Prostate gland (tissue), 2 donors: ENCODE data around the gene IFT81. TPM values are rescaled to one million over a fixed set of nuclear protein-coding genes. Genes with fewer than 3 reads are reported as not detected.

Experiments
- DNase-seq: peaks from one replicate; pipeline ENCODE4 v3.0.0-alpha.2; 2019; ENCODE audit warnings: low spot score
- H3K27ac ChIP-seq, 2 donors: fragments of 200-600 bp; sonication (generic); 2 replicates each; pipeline ENCODE4 v1.5.1; 2017 to 2019
- H3K27me3 ChIP-seq: fragments of 200-600 bp; sonication (generic); replicated peaks from 2 replicates; pipeline ENCODE4 v1.5.1; 2019; ENCODE audit not compliant: insufficient read depth
- H3K36me3 ChIP-seq, 2 donors: fragments of 200-600 bp; sonication (generic); 1 replicate in 1 of 2; 2 replicates in 1 of 2; pipeline versions ENCODE4 v1.5.1 to v1.8.1; 2017 to 2019
- H3K4me1 ChIP-seq: fragments of 200-600 bp; sonication (generic); replicated peaks from 2 replicates; pipeline ENCODE4 v1.5.1; 2019
- H3K4me3 ChIP-seq, 2 donors: fragments of 200-600 bp; sonication (generic); 2 replicates each; pipeline ENCODE4 v1.5.1; 2017 to 2019
- H3K9me3 ChIP-seq: fragments of 200-600 bp; sonication (generic); 2 replicates; pipeline ENCODE4 v1.5.1; 2017
- POLR2A ChIP-seq: fragments of 450-650 bp; IDR thresholded peaks from one replicate; pipeline ENCODE4 v1.6.1; 2016; ENCODE audit warnings: antibody characterized with exemption, mild to moderate bottlenecking
- POLR2AphosphoS5 ChIP-seq: sonication (generic); formaldehyde crosslinking; IDR thresholded peaks from one replicate; pipeline ENCODE4 v1.6.1; 2017; ENCODE audit warnings: antibody characterized with exemption
- WGBS: methylation state at CpG from one replicate; pipeline ENCODE4 v1.1.5; 2018; 5-methylcytosine and 5-hydroxymethylcytosine counted together
- intact Hi-C: fragments of 100-400 bp; cut with DNase I; formaldehyde crosslinking; loops from one replicate; pipeline ENCODE4 v1.14.2; 2022
- total RNA-seq, 2 donors: library from RNA; depleted of rRNA; stranded (reverse); fragments of >200 nt; gene quantifications; one replicate each; pipeline ENCODE4 v1.1.0, GENCODE V29; 2016
- TF ChIP-seq, protein P1 (sequence below), 4 experiments: fragments of 200-600 bp in 2 of 4; fragments of 450-650 bp in 2 of 4; sonication (generic) in 2 of 4; IDR thresholded peaks; 1 replicate in 3 of 4; 2 replicates in 1 of 4; pipeline ENCODE4 v1.5.1; 2016 to 2019; ENCODE audit warnings: antibody characterized with exemption in 4 of 4, mild to moderate bottlenecking in 2 of 4, moderate library complexity in 2 of 4

The IFT81 gene
- total RNA-seq, 2 donors from 2014 or later, result 11.2 to 16.1 TPM

- no peaks in the 10 kb centered on the region for H3K36me3 ChIP-seq
- intact Hi-C loops, result no loop called here
- H3K4me3 ChIP-seq, result no peak overlapping the region
- TF ChIP-seq, protein P1, sequence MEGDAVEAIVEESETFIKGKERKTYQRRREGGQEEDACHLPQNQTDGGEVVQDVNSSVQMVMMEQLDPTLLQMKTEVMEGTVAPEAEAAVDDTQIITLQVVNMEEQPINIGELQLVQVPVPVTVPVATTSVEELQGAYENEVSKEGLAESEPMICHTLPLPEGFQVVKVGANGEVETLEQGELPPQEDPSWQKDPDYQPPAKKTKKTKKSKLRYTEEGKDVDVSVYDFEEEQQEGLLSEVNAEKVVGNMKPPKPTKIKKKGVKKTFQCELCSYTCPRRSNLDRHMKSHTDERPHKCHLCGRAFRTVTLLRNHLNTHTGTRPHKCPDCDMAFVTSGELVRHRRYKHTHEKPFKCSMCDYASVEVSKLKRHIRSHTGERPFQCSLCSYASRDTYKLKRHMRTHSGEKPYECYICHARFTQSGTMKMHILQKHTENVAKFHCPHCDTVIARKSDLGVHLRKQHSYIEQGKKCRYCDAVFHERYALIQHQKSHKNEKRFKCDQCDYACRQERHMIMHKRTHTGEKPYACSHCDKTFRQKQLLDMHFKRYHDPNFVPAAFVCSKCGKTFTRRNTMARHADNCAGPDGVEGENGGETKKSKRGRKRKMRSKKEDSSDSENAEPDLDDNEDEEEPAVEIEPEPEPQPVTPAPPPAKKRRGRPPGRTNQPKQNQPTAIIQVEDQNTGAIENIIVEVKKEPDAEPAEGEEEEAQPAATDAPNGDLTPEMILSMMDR (IDR thresholded peaks at IDR 0.05), result no peak
- TF ChIP-seq POLR2A (no peak), POLR2AphosphoS5 (no peak)
- no peaks in the 10 kb centered on the region for H3K4me1 ChIP-seq
- no peak for DNase-seq
- no peaks in the 10 kb centered on the region for H3K27me3 ChIP-seq
- 86% methylated on average over 3 of the region's 3 CpGs for WGBS
- H3K9me3 ChIP-seq, result no peaks in the 10 kb centered on the region
- H3K27ac ChIP-seq, result no peak overlapping the region
Observed at GRCh38 chr12:110179291-110179690, 55.1 kb downstream of the IFT81 start.

DNA sequence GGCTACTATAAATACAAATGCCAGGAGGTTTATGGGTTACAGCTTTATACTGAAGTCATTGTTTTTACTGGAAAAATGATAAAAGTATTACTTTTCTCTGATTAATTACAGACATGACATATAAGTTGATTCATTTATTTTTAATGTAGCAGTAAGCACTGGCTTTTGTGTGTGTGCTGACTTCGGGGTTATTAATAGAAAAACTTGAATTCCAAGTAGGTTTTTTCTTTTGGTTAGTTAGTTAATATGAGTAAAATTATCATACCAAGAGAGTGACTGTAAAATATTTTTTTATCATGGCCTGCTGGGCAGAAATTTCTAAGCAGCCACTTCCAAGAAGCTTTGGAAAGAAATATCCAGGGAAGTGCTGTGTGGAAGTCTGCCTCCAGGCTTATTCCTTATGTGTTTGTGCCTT is 56.4 kb downstream of the IFT81 start:
- Histone ChIP-seq H3K27me3 (no peaks in the 10 kb centered on the region), H3K9me3 (no peaks in the 10 kb centered on the region), H3K36me3 (no peaks in the 10 kb centered on the region), H3K4me1 (no peaks in the 10 kb centered on the region), H3K27ac (no peak overlapping the region), H3K4me3 (no peak overlapping the region)
- intact Hi-C loops, result loop anchor here (5.0 kb wide), 1 partner anchor 42 kb away; no protein-coding TSS in a partner anchor
- 60% methylated on average over 1 of the region's 1 CpG for WGBS
- TF ChIP-seq, protein P1 (IDR thresholded peaks at IDR 0.05), result no peak
- TF ChIP-seq POLR2A (no peak), POLR2AphosphoS5 (no peak)
- DNase-seq, result no peak

DNA sequence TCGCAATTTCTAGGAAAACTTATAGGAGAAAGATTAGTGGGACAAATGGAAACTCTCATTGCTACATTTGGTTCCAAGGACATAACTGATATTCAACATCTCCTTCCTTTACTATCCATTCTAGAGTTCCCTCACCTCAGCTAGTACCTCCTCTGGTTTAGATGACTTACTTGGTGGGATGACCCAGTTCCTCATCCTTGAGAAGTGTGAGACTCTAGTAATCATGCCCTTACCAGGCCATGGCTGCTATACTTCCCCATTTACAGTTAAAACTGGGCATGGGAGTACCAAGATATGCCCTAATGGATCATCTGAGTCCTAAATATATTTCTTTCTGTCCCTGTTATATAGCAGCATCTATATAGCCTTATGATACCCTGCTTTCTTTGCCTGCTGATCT is 58.1 kb downstream of the IFT81 start:
- 100% methylated on average over 1 of the region's 1 CpG for WGBS
- TF ChIP-seq POLR2A (no peak), POLR2AphosphoS5 (no peak)
- TF ChIP-seq, protein P1 (IDR thresholded peaks at IDR 0.05), result no peak
- H3K4me1 ChIP-seq, result no peaks in the 10 kb centered on the region
- H3K36me3 ChIP-seq, result no peaks in the 10 kb centered on the region
- H3K4me3 ChIP-seq, result no peak overlapping the region
- DNase-seq, result no peak
- no peak overlapping the region for H3K27ac ChIP-seq
- H3K9me3 ChIP-seq, result no peaks in the 10 kb centered on the region
- intact Hi-C loops, result loop anchor here (5.0 kb wide), 1 partner anchor 40 kb away; no protein-coding TSS in a partner anchor
- H3K27me3 ChIP-seq, result no peaks in the 10 kb centered on the region

GRCh38 chr12:110183386-110183785 is 59.2 kb downstream of the IFT81 start:
- H3K27me3 ChIP-seq, result no peaks in the 10 kb centered on the region
- WGBS, result 96% methylated on average over 3 of the region's 3 CpGs
- H3K4me3 ChIP-seq, result no peak overlapping the region
- TF ChIP-seq POLR2A, result no peak
- TF ChIP-seq, protein P1 (IDR thresholded peaks at IDR 0.05), result no peak
- no peak overlapping the region for H3K27ac ChIP-seq
- intact Hi-C loops, result loop anchor here (5.0 kb wide), 1 partner anchor 39 kb away; no protein-coding TSS in a partner anchor
- no peak for DNase-seq
- no peaks in the 10 kb centered on the region for H3K9me3 ChIP-seq
- H3K4me1 ChIP-seq, result no peaks in the 10 kb centered on the region
- no peaks in the 10 kb centered on the region for H3K36me3 ChIP-seq

- no peaks in the 10 kb centered on the region for H3K9me3 ChIP-seq
- H3K27me3 ChIP-seq, result no peaks in the 10 kb centered on the region
- DNase-seq, result no peak
- H3K27ac ChIP-seq, result no peak overlapping the region
- no peak overlapping the region for H3K4me3 ChIP-seq
- H3K36me3 ChIP-seq, result no peaks in the 10 kb centered on the region
- H3K4me1 ChIP-seq, result no peaks in the 10 kb centered on the region
- intact Hi-C loops, result no loop called here
- no peak for TF ChIP-seq POLR2AphosphoS5
- TF ChIP-seq, protein P1 (IDR thresholded peaks at IDR 0.05), result no peak
- no peak for TF ChIP-seq POLR2A
- 98% methylated on average over 2 of the region's 2 CpGs for WGBS
Observed at GRCh38 chr12:110185626-110186025, 61.5 kb downstream of the IFT81 start.
